HepG2 (cell line): ENCODE measurements around the gene SALL4. TPM values are rescaled to one million over a fixed set of nuclear protein-coding genes. Genes with fewer than 3 reads are reported as not detected.

Source experiments
- BORCS8-MEF2B ChIP-seq: sonication (generic); formaldehyde crosslinking; IDR thresholded peaks from 2 replicates; pipeline ENCODE4 v1.8.0; 2022; ENCODE audit warnings: mild to moderate bottlenecking, missing genetic modification reagents
- CBX1 ChIP-seq: IDR thresholded peaks from one replicate; pipeline ENCODE4 v1.6.1; 2016; ENCODE audit warnings: antibody characterized with exemption, low read depth
- FOXA1 ChIP-seq, 2 experiments: fragments of 450-650 bp in 1 of 2; sonication (generic) in 1 of 2; formaldehyde crosslinking in 1 of 2; IDR thresholded peaks; 2 replicates each; pipeline versions ENCODE4 v1.4.0 to v1.6.1; 2016 to 2020; ENCODE audit warnings: missing genetic modification reagents in 1 of 2
- FOXA3 ChIP-seq: IDR thresholded peaks from 2 replicates; pipeline ENCODE4 v1.6.1; 2016; ENCODE audit warnings: missing genetic modification reagents, missing compliant biosample characterization
- KAT8 ChIP-seq: IDR thresholded peaks from 2 replicates; pipeline ENCODE4 v1.6.1; 2016; ENCODE audit warnings: missing genetic modification reagents, missing compliant biosample characterization
- MED1 ChIP-seq: sonication (generic); formaldehyde crosslinking; IDR thresholded peaks from 2 replicates; pipeline ENCODE4 v1.4.0; 2020; ENCODE audit warnings: missing genetic modification reagents
- NFE2L1 ChIP-seq: sonication (generic); formaldehyde crosslinking; IDR thresholded peaks from 2 replicates; pipeline ENCODE4 v1.4.0; 2020; ENCODE audit warnings: missing genetic modification reagents, mild to moderate bottlenecking, borderline replicate concordance
- NR2F6 ChIP-seq, 2 experiments: IDR thresholded peaks; 2 replicates each; pipeline ENCODE4 v1.6.1; 2016; ENCODE audit warnings: antibody characterized with exemption in 1 of 2, mild to moderate bottlenecking in 1 of 2
- PHF21A ChIP-seq: sonication (generic); formaldehyde crosslinking; IDR thresholded peaks from 2 replicates; pipeline ENCODE4 v1.5.0; 2020; ENCODE audit warnings: mild to moderate bottlenecking, missing genetic modification reagents
- POGZ ChIP-seq: sonication (generic); formaldehyde crosslinking; IDR thresholded peaks from 2 replicates; pipeline ENCODE4 v1.4.0; 2020; ENCODE audit warnings: mild to moderate bottlenecking, missing genetic modification reagents
- SALL1 ChIP-seq: sonication (generic); formaldehyde crosslinking; IDR thresholded peaks from 2 replicates; pipeline ENCODE4 v1.8.0; 2022; ENCODE audit warnings: mild to moderate bottlenecking, missing genetic modification reagents
- ZFP82 ChIP-seq: sonication (generic); formaldehyde crosslinking; IDR thresholded peaks from 2 replicates; pipeline ENCODE4 v1.5.1; 2020; ENCODE audit warnings: mild to moderate bottlenecking, missing genetic modification reagents, borderline replicate concordance
- ZFX ChIP-seq: sonication (generic); formaldehyde crosslinking; IDR thresholded peaks from 2 replicates; pipeline ENCODE4 v1.4.0; 2020; ENCODE audit warnings: mild to moderate bottlenecking, low read depth, missing genetic modification reagents, moderate library complexity
- ZMYM3 ChIP-seq: sonication (generic); formaldehyde crosslinking; IDR thresholded peaks from 2 replicates; pipeline ENCODE4 v1.5.1; 2020; ENCODE audit warnings: mild to moderate bottlenecking, missing genetic modification reagents
- ZNF33A ChIP-seq: sonication (generic); formaldehyde crosslinking; IDR thresholded peaks from 2 replicates; pipeline ENCODE4 v1.5.1; 2020; ENCODE audit warnings: missing genetic modification reagents, mild to moderate bottlenecking, moderate library complexity, borderline replicate concordance
- ZNF747 ChIP-seq: sonication (generic); formaldehyde crosslinking; IDR thresholded peaks from 2 replicates; pipeline ENCODE4 v1.8.1; 2023; ENCODE audit warnings: missing genetic modification reagents, mild to moderate bottlenecking, borderline replicate concordance
- ZNF879 ChIP-seq: sonication (generic); formaldehyde crosslinking; IDR thresholded peaks from 2 replicates; pipeline ENCODE4 v1.8.1; 2023; ENCODE audit warnings: missing genetic modification reagents
- ZSCAN29 ChIP-seq: sonication (generic); formaldehyde crosslinking; conservative IDR thresholded peaks from 2 replicates; pipeline ENCODE4 v1.4.0; 2020; ENCODE audit warnings: mild to moderate bottlenecking, missing genetic modification reagents
- polyA plus RNA-seq, 8 experiments: library from polyadenylated mRNA; depleted of rRNA in 3 of 8; stranded (reverse) in 7 of 8; unstranded in 1 of 8; fragments of >200 nt; fragmentation: Illumina TruSeq in 4 of 8; extraction: Trizol in 4 of 8; gene quantifications; 2 replicates each; pipeline versions ENCODE4 v1.2.1 to v1.2.3, GENCODE V29; 2011 to 2016; ENCODE audit warnings: low read depth in 4 of 8, missing spikeins in 1 of 8, mixed read lengths in 1 of 8; ENCODE audit not compliant: insufficient read depth in 1 of 8
- total RNA-seq, 5 experiments: library from RNA; depleted of rRNA; stranded (reverse); fragments of >200 nt; fragmentation: Illumina TruSeq; extraction: Trizol; gene quantifications; 2 replicates each; pipeline ENCODE4 v1.2.3, GENCODE V29; 2016; ENCODE audit warnings: low read depth in 1 of 5
- TF ChIP-seq, protein P1 (sequence below): IDR thresholded peaks from 2 replicates; pipeline ENCODE4 v1.4.0; 2020; ENCODE audit warnings: mild to moderate bottlenecking, missing genetic modification reagents
- TF ChIP-seq, protein P2 (sequence below): sonication (generic); formaldehyde crosslinking; IDR thresholded peaks from 2 replicates; pipeline ENCODE4 v1.4.0; 2020; ENCODE audit warnings: mild to moderate bottlenecking, missing genetic modification reagents, borderline replicate concordance
- TF ChIP-seq, protein P3 (sequence below): IDR thresholded peaks from 2 replicates; pipeline ENCODE4 v1.6.1; 2016; ENCODE audit warnings: missing genetic modification reagents, missing compliant biosample characterization

The SALL4 gene
- total and polyA plus RNA-seq, 2 of the 13 experiments (the other 11 are each of a cell fraction or from before 2014, with no cell fraction given): 0.33 to 1.8 TPM

DNA sequence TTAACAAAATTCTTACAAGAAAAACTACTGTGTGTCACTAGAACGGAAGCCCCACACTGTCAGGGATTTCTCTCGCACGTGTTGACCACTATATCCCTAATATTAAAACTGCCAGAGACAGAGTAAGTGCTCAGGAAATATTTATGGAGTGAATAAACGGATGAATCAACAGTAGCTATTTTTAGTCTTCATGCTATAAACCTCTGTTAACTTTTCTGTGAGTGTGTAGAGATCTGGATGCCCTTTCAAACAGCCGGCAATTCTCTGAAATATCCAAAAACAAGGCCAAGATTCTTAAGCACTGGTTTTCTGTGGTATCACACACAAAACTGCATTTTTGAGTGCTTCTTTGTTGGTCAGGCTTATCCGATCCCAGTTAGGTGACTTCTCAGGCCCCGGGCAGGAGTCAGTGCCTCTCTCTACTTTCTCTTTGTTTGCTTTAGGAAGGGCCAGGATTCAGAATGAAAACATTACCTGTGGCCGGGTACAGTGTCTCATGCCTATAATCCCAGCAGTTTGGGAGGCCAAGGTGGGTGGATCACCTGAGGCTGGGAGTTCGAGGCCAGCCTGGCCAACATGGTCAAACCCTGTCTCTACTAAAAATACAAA is 49.9 kb downstream of the SALL4 start (continued):
- TF ChIP-seq, protein P1, sequence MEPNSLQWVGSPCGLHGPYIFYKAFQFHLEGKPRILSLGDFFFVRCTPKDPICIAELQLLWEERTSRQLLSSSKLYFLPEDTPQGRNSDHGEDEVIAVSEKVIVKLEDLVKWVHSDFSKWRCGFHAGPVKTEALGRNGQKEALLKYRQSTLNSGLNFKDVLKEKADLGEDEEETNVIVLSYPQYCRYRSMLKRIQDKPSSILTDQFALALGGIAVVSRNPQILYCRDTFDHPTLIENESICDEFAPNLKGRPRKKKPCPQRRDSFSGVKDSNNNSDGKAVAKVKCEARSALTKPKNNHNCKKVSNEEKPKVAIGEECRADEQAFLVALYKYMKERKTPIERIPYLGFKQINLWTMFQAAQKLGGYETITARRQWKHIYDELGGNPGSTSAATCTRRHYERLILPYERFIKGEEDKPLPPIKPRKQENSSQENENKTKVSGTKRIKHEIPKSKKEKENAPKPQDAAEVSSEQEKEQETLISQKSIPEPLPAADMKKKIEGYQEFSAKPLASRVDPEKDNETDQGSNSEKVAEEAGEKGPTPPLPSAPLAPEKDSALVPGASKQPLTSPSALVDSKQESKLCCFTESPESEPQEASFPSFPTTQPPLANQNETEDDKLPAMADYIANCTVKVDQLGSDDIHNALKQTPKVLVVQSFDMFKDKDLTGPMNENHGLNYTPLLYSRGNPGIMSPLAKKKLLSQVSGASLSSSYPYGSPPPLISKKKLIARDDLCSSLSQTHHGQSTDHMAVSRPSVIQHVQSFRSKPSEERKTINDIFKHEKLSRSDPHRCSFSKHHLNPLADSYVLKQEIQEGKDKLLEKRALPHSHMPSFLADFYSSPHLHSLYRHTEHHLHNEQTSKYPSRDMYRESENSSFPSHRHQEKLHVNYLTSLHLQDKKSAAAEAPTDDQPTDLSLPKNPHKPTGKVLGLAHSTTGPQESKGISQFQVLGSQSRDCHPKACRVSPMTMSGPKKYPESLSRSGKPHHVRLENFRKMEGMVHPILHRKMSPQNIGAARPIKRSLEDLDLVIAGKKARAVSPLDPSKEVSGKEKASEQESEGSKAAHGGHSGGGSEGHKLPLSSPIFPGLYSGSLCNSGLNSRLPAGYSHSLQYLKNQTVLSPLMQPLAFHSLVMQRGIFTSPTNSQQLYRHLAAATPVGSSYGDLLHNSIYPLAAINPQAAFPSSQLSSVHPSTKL (CRISPR knock-in tag): peak; percentile 54; the same call in 1 of the 2 replicates
- TF ChIP-seq KAT8 (0 out of 2 replicates have a peak, but pooled peaks have one; percentile 28), SALL1 (CRISPR knock-in tag) (peak; percentile 58), POGZ (CRISPR knock-in tag) (peak; percentile 75), FOXA1 (IDR thresholded peaks at IDR 0.05) (no peak), FOXA1 (CRISPR knock-in tag; IDR thresholded peaks at IDR 0.05) (peak; percentile 30; the same call in 1 of the 2 replicates), PHF21A (peak; percentile 39; the same call in 1 of the 2 replicates), ZFX (CRISPR knock-in tag) (peak; percentile 59; the same call in 1 of the 2 replicates), NFE2L1 (CRISPR knock-in tag) (no peak), ZSCAN29 (CRISPR knock-in tag) (peak; percentile 70; the same call in 1 of the 2 replicates), MED1 (peak; percentile 39; the same call in 1 of the 2 replicates), CBX1 (peak; percentile 62), BORCS8-MEF2B (no peak), FOXA3 (CRISPR knock-in tag) (peak; percentile 35; the same call in 1 of the 2 replicates), ZNF879 (CRISPR knock-in tag) (no peak), NR2F6 (IDR thresholded peaks at IDR 0.05) (no peak), NR2F6 (CRISPR knock-in tag; IDR thresholded peaks at IDR 0.05) (0 out of 2 replicates have a peak, but pooled peaks have one; percentile 12), ZNF33A (CRISPR knock-in tag) (no peak), ZNF747 (CRISPR knock-in tag) (peak; percentile 51; the same call in 1 of the 2 replicates), ZMYM3 (CRISPR knock-in tag) (peak; percentile 62), ZFP82 (CRISPR knock-in tag) (no peak)
- TF ChIP-seq, protein P2, sequence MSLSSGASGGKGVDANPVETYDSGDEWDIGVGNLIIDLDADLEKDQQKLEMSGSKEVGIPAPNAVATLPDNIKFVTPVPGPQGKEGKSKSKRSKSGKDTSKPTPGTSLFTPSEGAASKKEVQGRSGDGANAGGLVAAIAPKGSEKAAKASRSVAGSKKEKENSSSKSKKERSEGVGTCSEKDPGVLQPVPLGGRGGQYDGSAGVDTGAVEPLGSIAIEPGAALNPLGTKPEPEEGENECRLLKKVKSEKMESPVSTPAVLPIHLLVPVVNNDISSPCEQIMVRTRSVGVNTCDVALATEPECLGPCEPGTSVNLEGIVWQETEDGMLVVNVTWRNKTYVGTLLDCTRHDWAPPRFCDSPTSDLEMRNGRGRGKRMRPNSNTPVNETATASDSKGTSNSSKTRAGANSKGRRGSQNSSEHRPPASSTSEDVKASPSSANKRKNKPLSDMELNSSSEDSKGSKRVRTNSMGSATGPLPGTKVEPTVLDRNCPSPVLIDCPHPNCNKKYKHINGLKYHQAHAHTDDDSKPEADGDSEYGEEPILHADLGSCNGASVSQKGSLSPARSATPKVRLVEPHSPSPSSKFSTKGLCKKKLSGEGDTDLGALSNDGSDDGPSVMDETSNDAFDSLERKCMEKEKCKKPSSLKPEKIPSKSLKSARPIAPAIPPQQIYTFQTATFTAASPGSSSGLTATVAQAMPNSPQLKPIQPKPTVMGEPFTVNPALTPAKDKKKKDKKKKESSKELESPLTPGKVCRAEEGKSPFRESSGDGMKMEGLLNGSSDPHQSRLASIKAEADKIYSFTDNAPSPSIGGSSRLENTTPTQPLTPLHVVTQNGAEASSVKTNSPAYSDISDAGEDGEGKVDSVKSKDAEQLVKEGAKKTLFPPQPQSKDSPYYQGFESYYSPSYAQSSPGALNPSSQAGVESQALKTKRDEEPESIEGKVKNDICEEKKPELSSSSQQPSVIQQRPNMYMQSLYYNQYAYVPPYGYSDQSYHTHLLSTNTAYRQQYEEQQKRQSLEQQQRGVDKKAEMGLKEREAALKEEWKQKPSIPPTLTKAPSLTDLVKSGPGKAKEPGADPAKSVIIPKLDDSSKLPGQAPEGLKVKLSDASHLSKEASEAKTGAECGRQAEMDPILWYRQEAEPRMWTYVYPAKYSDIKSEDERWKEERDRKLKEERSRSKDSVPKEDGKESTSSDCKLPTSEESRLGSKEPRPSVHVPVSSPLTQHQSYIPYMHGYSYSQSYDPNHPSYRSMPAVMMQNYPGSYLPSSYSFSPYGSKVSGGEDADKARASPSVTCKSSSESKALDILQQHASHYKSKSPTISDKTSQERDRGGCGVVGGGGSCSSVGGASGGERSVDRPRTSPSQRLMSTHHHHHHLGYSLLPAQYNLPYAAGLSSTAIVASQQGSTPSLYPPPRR: peak; percentile 69; the same call in 1 of the 2 replicates
- TF ChIP-seq, protein P3, sequence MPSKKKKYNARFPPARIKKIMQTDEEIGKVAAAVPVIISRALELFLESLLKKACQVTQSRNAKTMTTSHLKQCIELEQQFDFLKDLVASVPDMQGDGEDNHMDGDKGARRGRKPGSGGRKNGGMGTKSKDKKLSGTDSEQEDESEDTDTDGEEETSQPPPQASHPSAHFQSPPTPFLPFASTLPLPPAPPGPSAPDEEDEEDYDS (CRISPR knock-in tag): no peak
